Spleen (tissue), 11 donors: Measurements from ENCODE around the gene ADAM11. TPM values are rescaled to one million over a fixed set of nuclear protein-coding genes. Genes with fewer than 3 reads are reported as not detected.
"Not testable (repeated sequence)": the region's sequence is repeated elsewhere in the genome, so short reads cannot be mapped to it uniquely, and the experiment has no call there.

Source experiments
- DNase-seq: peaks from one replicate; pipeline ENCODE4 v3.0.0-alpha.2; 2020
- H3K27ac ChIP-seq, 8 donors: fragments of 200-600 bp; sonication (generic) in 7 of 8; 1 replicate in 4 of 8; 2 replicates in 4 of 8; pipeline versions ENCODE4 v1.5.0 to v1.8.0; 2016 to 2021; ENCODE audit warnings: inconsistent platforms in 4 of 8, mild to moderate bottlenecking in 4 of 8, moderate library complexity in 1 of 8
- H3K27me3 ChIP-seq, 7 donors: fragments of 200-600 bp; sonication (generic) in 6 of 7; replicated peaks in 1 of 7; 1 replicate in 4 of 7; 2 replicates in 3 of 7; pipeline versions ENCODE4 v1.5.0 to v1.8.0; 2016 to 2021; ENCODE audit warnings: inconsistent platforms in 3 of 7, mild to moderate bottlenecking in 1 of 7
- H3K36me3 ChIP-seq, 6 donors: fragments of 200-600 bp; sonication (generic) in 5 of 6; 1 replicate in 4 of 6; 2 replicates in 2 of 6; pipeline versions ENCODE4 v1.5.0 to v1.8.0; 2016 to 2021; ENCODE audit warnings: inconsistent platforms in 2 of 6
- H3K4me1 ChIP-seq, 6 donors: fragments of 200-600 bp; sonication (generic) in 5 of 6; 1 replicate in 3 of 6; 2 replicates in 3 of 6; pipeline versions ENCODE4 v1.5.0 to v1.8.0; 2016 to 2021; ENCODE audit warnings: inconsistent platforms in 3 of 6
- H3K4me3 ChIP-seq, 8 donors: fragments of 200-600 bp; sonication (generic) in 7 of 8; 1 replicate in 4 of 8; 2 replicates in 4 of 8; pipeline versions ENCODE4 v1.5.0 to v1.8.0; 2016 to 2021; ENCODE audit warnings: inconsistent platforms in 4 of 8, mild to moderate bottlenecking in 4 of 8, moderate library complexity in 2 of 8
- H3K9me3 ChIP-seq, 8 donors: fragments of 200-600 bp; sonication (generic) in 7 of 8; 1 replicate in 4 of 8; 2 replicates in 4 of 8; pipeline versions ENCODE4 v1.5.0 to v1.8.0; 2016 to 2021; ENCODE audit warnings: inconsistent platforms in 4 of 8
- CTCF ChIP-seq, 11 experiments: fragments of 200-600 bp in 7 of 11; fragments of 450-650 bp in 4 of 11; sonication (generic) in 4 of 11; IDR thresholded peaks in 8 of 11; conservative IDR thresholded peaks in 3 of 11; 1 replicate in 7 of 11; 2 replicates in 4 of 11; pipeline versions ENCODE4 v1.4.0 to v1.8.0; 2016 to 2021; ENCODE audit warnings: antibody characterized with exemption in 11 of 11, inconsistent platforms in 4 of 11, mild to moderate bottlenecking in 1 of 11
- POLR2A ChIP-seq, 3 donors: fragments of 450-650 bp; IDR thresholded peaks; one replicate each; pipeline ENCODE4 v1.5.1; 2017; ENCODE audit warnings: antibody characterized with exemption in 3 of 3, mild to moderate bottlenecking in 1 of 3
- POLR2AphosphoS5 ChIP-seq, 3 donors: sonication (generic); formaldehyde crosslinking; IDR thresholded peaks; one replicate each; pipeline ENCODE4 v1.5.1; 2017; ENCODE audit warnings: antibody characterized with exemption in 3 of 3
- WGBS, 5 donors: extraction: QIAGEN DNeasy Blood & Tissue Kit in 3 of 5; methylation state at CpG; one replicate each; pipeline versions ENCODE4 v1.1.5 to v1.1.7; 2013 to 2018; 5-methylcytosine and 5-hydroxymethylcytosine counted together
- intact Hi-C: fragments of 100-400 bp; cut with DNase I; formaldehyde crosslinking; loops from one replicate; pipeline ENCODE4 v1.15.0; 2023; ENCODE audit warnings: low total_unique reads
- polyA plus RNA-seq, 3 donors: library from polyadenylated mRNA; stranded (reverse); fragments of 200-250 nt; gene quantifications; one replicate each; pipeline ENCODE4 v1.2.1, GENCODE V29; 2013
- total RNA-seq, 7 donors: library from RNA; depleted of rRNA in 3 of 7; stranded (reverse); fragments of >200 nt in 3 of 7; fragmentation: NEBNext Ultra II Directional in 4 of 7; extraction: Animal tissue kit (Norgen Biotek cat#: 25700) in 4 of 7; gene quantifications; one replicate each; pipeline versions ENCODE4 v1.1.0 to v1.2.1, GENCODE V29; 2016 to 2021
- donor health status: healthy with polysubstance abuse.
- donor health status: DM: no; HTN: no; CAD: no; lungs with moderate emphysema.
- donor health status: DM: no; HTN: no; CAD: no.
- donor health status: Bipolar disorder and iron deficiency.
- donor health status: healthy.
- donor health status: DM: no; HTN: no; CAD: no.
- donor health status: DM: yes; HTN: yes; CAD: no.

Gene ADAM11
- total and polyA plus RNA-seq, 10 donors: 0.10 to 0.79 (median 0.29) TPM; not detected in 1

GRCh38 chr17:44812263-44812662, 53.5 kb downstream of the ADAM11 start:
- 74 to 87% (median 84%) methylated on average over 4 of the region's 4 CpGs for WGBS, 5 donors
- Histone ChIP-seq H3K4me3 (no peak overlapping the region), H3K9me3 (no peaks in the 10 kb centered on the region), H3K27ac (no peak overlapping the region), H3K4me1 (no peaks in the 10 kb centered on the region), H3K27me3 (peaks cover 0 to 11% (median 0%) of the 10 kb centered on the region in 7 donors), H3K36me3 (no peaks in the 10 kb centered on the region)
- intact Hi-C loops: no loop called here
- no peak for DNase-seq
- TF ChIP-seq POLR2A (IDR thresholded peaks at IDR 0.05) (no peak), CTCF (IDR thresholded peaks at IDR 0.05 in 8 of 11, conservative IDR thresholded peaks at IDR 0.05 in 3 of 11) (no peak), POLR2AphosphoS5 (IDR thresholded peaks at IDR 0.05) (no peak)

- DNase-seq: peak; percentile 18
- H3K9me3 ChIP-seq, H3K4me3 ChIP-seq, H3K36me3 ChIP-seq, H3K27ac ChIP-seq, intact Hi-C loops, H3K4me1 ChIP-seq: not testable (repeated sequence)
- H3K27me3 ChIP-seq: peaks cover 0 to 67% (median 0%) of the 10 kb centered on the region in 7 donors
- 90 to 96% (median 92%) methylated on average over 6 of the region's 6 CpGs for WGBS, 5 donors
These were observed 59.7 kb downstream of the ADAM11 start for GRCh38 chr17:44818508-44818907.

GRCh38 chr17:44820631-44821212, 61.9 kb downstream of the ADAM11 start:
- Histone ChIP-seq H3K36me3 (no peaks in the 10 kb centered on the region), H3K4me3 (no peak overlapping the region), H3K27me3 (peaks cover 0 to 78% (median 13%) of the 10 kb centered on the region in 7 donors), H3K27ac (no peak overlapping the region), H3K9me3 (no peaks in the 10 kb centered on the region), H3K4me1 (no peaks in the 10 kb centered on the region)
- DNase-seq: no peak
- intact Hi-C loops: no loop called here
- TF ChIP-seq POLR2AphosphoS5 (IDR thresholded peaks at IDR 0.05) (no peak), POLR2A (IDR thresholded peaks at IDR 0.05) (no peak)
- WGBS, 5 donors: 72 to 81% (median 74%) methylated on average over 7 of the region's 7 CpGs

GRCh38 chr17:44825236-44825635, 66.4 kb downstream of the ADAM11 start:
- H3K36me3 ChIP-seq, H3K4me3 ChIP-seq, H3K27ac ChIP-seq, H3K9me3 ChIP-seq, intact Hi-C loops: not testable (repeated sequence)
- WGBS, 5 donors: 93 to 99% (median 95%) methylated on average over 9 of the region's 9 CpGs
- peak; percentile 9 for DNase-seq
- Histone ChIP-seq H3K4me1 (peaks cover 6 to 18% (median 15%) of the 10 kb centered on the region in 6 donors), H3K27me3 (peaks cover 3 to 97% (median 58%) of the 10 kb centered on the region in 7 donors)

GRCh38 chr17:44826123-44826790, 67.5 kb downstream of the ADAM11 start:
- Histone ChIP-seq H3K4me3 (no peak overlapping the region), H3K36me3 (no peaks in the 10 kb centered on the region), H3K4me1 (peaks cover 6 to 26% (median 22%) of the 10 kb centered on the region in 6 donors), H3K9me3 (no peaks in the 10 kb centered on the region), H3K27ac (no peak overlapping the region), H3K27me3 (peaks cover 6 to 99% (median 69%) of the 10 kb centered on the region in 7 donors)
- intact Hi-C loops: no loop called here
- TF ChIP-seq POLR2AphosphoS5 (IDR thresholded peaks at IDR 0.05): no peak
- TF ChIP-seq CTCF (IDR thresholded peaks at IDR 0.05 in 8 of 11, conservative IDR thresholded peaks at IDR 0.05 in 3 of 11): no peak
- TF ChIP-seq POLR2A (IDR thresholded peaks at IDR 0.05): no peak
- WGBS, 5 donors: 87 to 91% (median 88%) methylated on average over 15 of the region's 15 CpGs
- peak; percentile 13 for DNase-seq
